Measurements from ENCODE around the gene ANKRD42. TPM values are rescaled to one million over a fixed set of nuclear protein-coding genes. Genes with fewer than 3 reads are reported as not detected.

ANKRD42 gene
- total and polyA plus RNA-seq, 2 of the 8 experiments (the other 6 are each of a cell fraction or from before 2014, with no cell fraction given) = 2.0 to 5.5 TPM

DNA sequence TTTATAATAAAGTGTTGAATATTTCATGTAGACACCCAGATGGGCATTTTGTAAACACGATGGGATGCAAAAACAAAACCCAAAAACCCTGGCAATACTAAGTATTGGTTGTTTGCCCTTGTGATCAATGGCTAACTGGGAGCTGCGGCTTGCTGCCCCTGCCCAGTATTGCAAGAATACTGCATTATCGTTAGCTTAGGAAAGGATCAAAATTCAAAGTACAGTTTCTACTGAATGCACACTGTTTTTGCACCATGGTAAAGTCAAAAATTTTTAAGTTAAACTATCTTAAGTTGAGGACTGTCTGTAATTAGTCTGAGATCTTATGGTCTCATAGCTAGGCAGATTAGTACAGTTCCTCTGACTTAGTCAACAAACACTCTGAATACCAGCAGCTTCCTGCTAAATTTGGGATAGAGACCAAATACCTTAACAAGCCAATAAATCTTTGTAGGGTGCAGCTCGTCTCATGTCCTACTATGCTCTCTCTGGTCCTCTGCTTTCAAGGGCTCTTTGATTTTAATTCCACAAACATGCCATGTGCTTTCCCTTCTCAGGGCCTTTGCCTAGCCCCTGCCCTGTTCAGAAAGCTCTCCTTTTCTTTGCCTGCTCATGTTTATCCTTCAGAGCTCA, 88.7 kb downstream of the ANKRD42 start:
- H3K79me2 ChIP-seq (ENCODE audit: control insufficient read depth in 1 of 2, insufficient read depth in 2 of 2, low read length in 2 of 2) = peaks cover 0 to 35% of the 10 kb centered on the region in 2 experiments; a peak in 3 of 4 replicates
- no peaks in the 10 kb centered on the region for H3K9me3 ChIP-seq (ENCODE audit: insufficient read depth in 2 of 2, low read depth in 1 of 2, low read length in 1 of 2)
- H3K23me2 ChIP-seq (ENCODE audit: low read depth, low read length) = peaks cover 2% of the 10 kb centered on the region; the same call in 1 of the 2 replicates
- peaks cover 0 to 27% (median 3%) of the 10 kb centered on the region in 4 experiments; a peak in 6 of 8 replicates for H3K36me3 ChIP-seq (ENCODE audit: control insufficient read depth in 2 of 4, insufficient read depth in 4 of 4, low read length in 3 of 4)
- H4K5ac ChIP-seq (ENCODE audit: insufficient read length, low read depth, low read length) = no peak overlapping the region
- H2AK5ac ChIP-seq (ENCODE audit: low read depth, low read length) = no peak overlapping the region
- no peak overlapping the region for H4K8ac ChIP-seq (ENCODE audit: extremely low read depth, insufficient read depth, low read length)
- ChIA-PET CTCF (ENCODE audit: partially characterized antibody) (interaction anchor here (0.5 to 2.2 kb wide), 9 partner anchors 10 to 482 kb away, joined by 3 to 11 read pairs (median 5); no protein-coding TSS in a partner anchor), POLR2A (ENCODE audit: partially characterized antibody) (interaction anchor here (1.2 kb wide), 1 partner anchor 184 kb away, joined by 3 read pairs; no protein-coding TSS in a partner anchor)
- no peaks in the 10 kb centered on the region for H4K20me1 ChIP-seq (replicated peaks in 1 of 2; ENCODE audit: control insufficient read depth in 1 of 2, insufficient read depth in 2 of 2, low read length in 2 of 2)
- H3K14ac ChIP-seq (ENCODE audit: insufficient read length) = no peak overlapping the region
- H3K4me3 ChIP-seq (ENCODE audit: extremely low read depth in 1 of 4, insufficient read depth in 2 of 4, low read depth in 3 of 4, low read length in 4 of 4) = no peak overlapping the region
- no peaks in the 10 kb centered on the region for H3K27me3 ChIP-seq (replicated peaks in 1 of 4; ENCODE audit: control insufficient read depth in 3 of 4, extremely low read depth in 1 of 4, insufficient read depth in 3 of 4, low read length in 3 of 4)
- no peak overlapping the region; the same call in 1 of the 2 replicates for H3K27ac ChIP-seq (ENCODE audit: low read depth, low read length)
- no peak overlapping the region for H3K9ac ChIP-seq (replicated peaks in 1 of 4; ENCODE audit: extremely low read depth in 1 of 4, low read depth in 3 of 4, low read length in 3 of 4)
- H4K91ac ChIP-seq (replicated peaks; ENCODE audit: insufficient read length, low read length) = no peak overlapping the region
- no peak overlapping the region for H3K56ac ChIP-seq (replicated peaks; ENCODE audit: insufficient read length, low read depth, low read length)
- no peak overlapping the region for H3K4ac ChIP-seq (replicated peaks; ENCODE audit: insufficient read length, low read depth, low read length)
- H3K23ac ChIP-seq (ENCODE audit: insufficient read length) = no peak overlapping the region
- no peak overlapping the region for H2BK12ac ChIP-seq (ENCODE audit: low read depth, low read length)
- 64% methylated on average over 4 of the region's 4 CpGs; no CpG with 5 or more reads in 1 of the 2 experiments for WGBS, 2 experiments (ENCODE audit: extremely low coverage in 1 of 2, insufficient coverage in 1 of 2, insufficient read length in 1 of 2, insufficient replicate concordance in 2 of 2, low coverage in 1 of 2, low lambda C conversion rate in 2 of 2, missing lambda C conversion rate in 1 of 2)
- H2AFZ ChIP-seq (ENCODE audit: low read length) = no peak overlapping the region
- no peak for FAIRE-seq
- no peak overlapping the region for H2BK20ac ChIP-seq (ENCODE audit: low read length)
- H2BK120ac ChIP-seq (replicated peaks; ENCODE audit: low read depth, low read length) = no peak overlapping the region
- H2BK5ac ChIP-seq (ENCODE audit: low read depth, low read length) = no peak overlapping the region
- no peak overlapping the region for H2BK15ac ChIP-seq (ENCODE audit: low read length)
- H3K4me1 ChIP-seq (replicated peaks in 1 of 4; ENCODE audit: control insufficient read depth in 3 of 4, insufficient read depth in 4 of 4, low read length in 3 of 4) = 0 out of 7 replicates have a peak, but pooled peaks cover 0 to 1% (median 0%) of the 10 kb centered on the region in 4 experiments
- DNase-seq (ENCODE audit: low read depth in 1 of 2, low spot score in 2 of 2) = no peak
- H3K4me2 ChIP-seq (ENCODE audit: insufficient read depth in 1 of 2, low read depth in 2 of 2, low read length in 2 of 2) = no peak overlapping the region
- H3K79me1 ChIP-seq (ENCODE audit: low read depth, low read length) = no peaks in the 10 kb centered on the region
- no peak overlapping the region for H3K18ac ChIP-seq (ENCODE audit: extremely low read depth, low read length)
- TF ChIP-seq TBP (IDR thresholded peaks at IDR 0.05; ENCODE audit: low read depth, low read length) (no peak), CBX5 (IDR thresholded peaks at IDR 0.05; ENCODE audit: low read depth, low read length) (no peak), JUND (IDR thresholded peaks at IDR 0.05; ENCODE audit: low read length) (no peak), GTF2F1 (IDR thresholded peaks at IDR 0.05; ENCODE audit: borderline replicate concordance, low read depth, low read length) (no peak), CTBP2 (IDR thresholded peaks at IDR 0.05; ENCODE audit: borderline replicate concordance, insufficient read depth, insufficient read length, low read length) (no peak), SP4 (IDR thresholded peaks at IDR 0.05; ENCODE audit: low read length) (no peak), CREB1 (IDR thresholded peaks at IDR 0.05) (no peak), JUN (IDR thresholded peaks at IDR 0.05; ENCODE audit: low read depth, low read length) (no peak), SUZ12 (IDR thresholded peaks at IDR 0.05; ENCODE audit: low read length) (no peak), RBBP5 (IDR thresholded peaks at IDR 0.05; ENCODE audit: borderline replicate concordance, low read depth, low read length) (no peak), CHD1 (IDR thresholded peaks at IDR 0.05; ENCODE audit: low read depth, low read length) (no peak), CEBPB (IDR thresholded peaks at IDR 0.05; ENCODE audit: low read depth, low read length) (no peak), E2F6 (IDR thresholded peaks at IDR 0.05) (no peak)

All from H1 (cell line).